Measurements from ENCODE around the gene EIF4E2.

DNA sequence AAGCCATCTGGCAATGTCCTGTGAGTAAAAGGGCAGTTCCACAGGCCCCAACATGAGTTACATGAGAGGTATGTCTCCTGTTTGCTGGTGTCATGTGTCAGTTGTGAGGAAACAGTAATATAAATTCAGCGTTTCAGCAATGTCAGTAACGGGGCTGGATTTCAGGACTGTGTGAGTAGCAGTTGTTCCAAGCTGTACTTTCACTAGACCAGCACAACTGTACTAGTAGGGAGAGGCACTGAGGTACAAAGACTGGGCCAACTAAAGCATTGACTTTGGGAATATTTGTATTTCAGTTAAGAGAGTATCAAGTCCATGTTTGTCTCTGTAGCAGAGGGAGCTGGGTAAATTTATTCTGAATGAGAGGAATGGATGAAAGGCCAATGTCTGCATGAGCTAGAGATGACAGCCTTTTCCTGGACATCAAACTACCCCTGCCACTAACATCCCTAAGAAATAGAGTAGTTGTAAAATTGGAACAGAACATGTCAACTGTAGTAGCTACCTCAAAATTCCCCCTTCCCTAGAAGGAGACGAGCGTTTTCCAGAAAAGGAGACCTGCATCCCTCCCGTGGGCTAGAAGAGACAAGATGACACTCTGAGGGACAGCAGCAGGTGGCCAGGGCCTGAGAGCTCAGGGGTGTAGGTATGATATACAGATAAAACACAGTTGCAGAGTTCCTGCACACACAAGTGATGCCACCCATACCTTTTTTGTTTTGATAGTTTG lies 24.4 kb downstream of the EIF4E2 start:
- TF ChIP-seq, protein P1, sequence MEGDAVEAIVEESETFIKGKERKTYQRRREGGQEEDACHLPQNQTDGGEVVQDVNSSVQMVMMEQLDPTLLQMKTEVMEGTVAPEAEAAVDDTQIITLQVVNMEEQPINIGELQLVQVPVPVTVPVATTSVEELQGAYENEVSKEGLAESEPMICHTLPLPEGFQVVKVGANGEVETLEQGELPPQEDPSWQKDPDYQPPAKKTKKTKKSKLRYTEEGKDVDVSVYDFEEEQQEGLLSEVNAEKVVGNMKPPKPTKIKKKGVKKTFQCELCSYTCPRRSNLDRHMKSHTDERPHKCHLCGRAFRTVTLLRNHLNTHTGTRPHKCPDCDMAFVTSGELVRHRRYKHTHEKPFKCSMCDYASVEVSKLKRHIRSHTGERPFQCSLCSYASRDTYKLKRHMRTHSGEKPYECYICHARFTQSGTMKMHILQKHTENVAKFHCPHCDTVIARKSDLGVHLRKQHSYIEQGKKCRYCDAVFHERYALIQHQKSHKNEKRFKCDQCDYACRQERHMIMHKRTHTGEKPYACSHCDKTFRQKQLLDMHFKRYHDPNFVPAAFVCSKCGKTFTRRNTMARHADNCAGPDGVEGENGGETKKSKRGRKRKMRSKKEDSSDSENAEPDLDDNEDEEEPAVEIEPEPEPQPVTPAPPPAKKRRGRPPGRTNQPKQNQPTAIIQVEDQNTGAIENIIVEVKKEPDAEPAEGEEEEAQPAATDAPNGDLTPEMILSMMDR (IDR thresholded peaks at IDR 0.05): no peak
- TF ChIP-seq EP300 (IDR thresholded peaks at IDR 0.05) (no peak), POLR2A (IDR thresholded peaks at IDR 0.05) (no peak)

Measured in tibial nerve (tissue), 4 donors.